HepG2 (cell line): ENCODE data around the gene HDGFL3.

ENCODE experiments used
- DNMT3B ChIP-seq: conservative IDR thresholded peaks from 2 replicates; pipeline ENCODE4 v1.6.1; 2016; ENCODE audit warnings: missing biosample characterization, control low read depth
- HNRNPL ChIP-seq: fragments of 200-400 bp; formaldehyde crosslinking; IDR thresholded peaks from 2 replicates; pipeline ENCODE4 v1.6.1; 2017; ENCODE audit warnings: mild to moderate bottlenecking, low read depth, low read length
- RAD21 ChIP-seq: fragments of 450-650 bp; formaldehyde crosslinking; IDR thresholded peaks from 2 replicates; pipeline ENCODE4 v1.5.0; 2020; ENCODE audit warnings: mild to moderate bottlenecking
- SMARCC2 ChIP-seq: fragments of 450-650 bp; IDR thresholded peaks from 2 replicates; pipeline ENCODE4 v1.6.1; 2017; ENCODE audit warnings: antibody characterized with exemption, mild to moderate bottlenecking
- TAF1 ChIP-seq: sonication (generic); formaldehyde crosslinking; IDR thresholded peaks from 2 replicates; pipeline ENCODE4 v1.4.0; 2020; ENCODE audit warnings: missing genetic modification reagents
- ZBTB42 ChIP-seq: sonication (generic); formaldehyde crosslinking; IDR thresholded peaks from 2 replicates; pipeline ENCODE4 v1.5.0; 2020; ENCODE audit warnings: mild to moderate bottlenecking, missing genetic modification reagents
- ZNF614 ChIP-seq: IDR thresholded peaks from 2 replicates; pipeline ENCODE4 v1.6.1; 2018; ENCODE audit warnings: missing biosample characterization, missing genetic modification reagents, inconsistent platforms, borderline replicate concordance
- TF ChIP-seq, protein P1 (sequence below): sonication (generic); formaldehyde crosslinking; IDR thresholded peaks from 2 replicates; pipeline ENCODE4 v1.5.0; 2020; ENCODE audit warnings: missing genetic modification reagents
- TF ChIP-seq, protein P2 (sequence below): fragments of 450-650 bp; IDR thresholded peaks from 2 replicates; pipeline ENCODE4 v1.6.1; 2016

DNA sequence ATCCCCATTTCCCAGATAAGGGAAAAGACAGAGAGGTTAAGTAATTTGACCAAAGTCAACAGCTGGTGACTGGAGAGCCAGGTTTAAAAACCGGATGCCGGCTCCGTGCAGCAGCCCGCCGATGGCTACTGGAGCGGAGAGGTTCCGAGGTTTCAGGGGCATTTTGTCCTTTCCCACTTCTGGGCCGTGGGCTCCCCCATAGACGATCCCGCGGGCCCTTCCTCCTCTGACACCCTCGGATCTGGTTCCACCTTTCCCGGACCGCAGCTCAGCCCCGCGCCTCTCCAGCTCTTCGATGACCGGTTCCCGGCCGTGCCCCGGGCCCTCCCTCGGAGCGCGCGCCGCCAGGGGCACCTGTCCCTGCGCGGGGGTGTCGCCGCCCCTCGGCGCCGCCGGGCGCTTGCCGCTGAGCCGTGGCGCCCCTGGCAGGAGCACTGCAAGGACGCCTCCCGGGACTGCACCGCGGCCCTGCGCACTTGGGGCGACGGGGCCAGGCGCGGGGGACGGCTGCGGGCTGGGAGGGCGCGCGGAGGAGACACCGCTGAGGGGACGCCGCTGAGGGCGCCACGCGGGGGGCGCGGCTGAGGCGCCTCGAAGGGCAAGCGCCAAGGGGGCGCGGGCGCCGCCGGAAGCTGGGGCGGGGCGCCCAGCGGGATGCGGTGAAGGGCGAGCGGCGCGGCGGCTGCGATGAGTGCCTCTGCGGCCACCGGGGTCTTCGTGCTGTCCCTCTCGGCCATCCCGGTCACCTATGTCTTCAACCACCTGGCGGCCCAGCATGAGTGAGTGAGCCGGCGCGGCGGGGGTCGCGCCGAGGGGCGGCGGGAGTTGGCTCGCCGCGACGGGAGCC lies 100.4 kb downstream of the HDGFL3 start, which contains the start of gene TM6SF1:
- TF ChIP-seq ZNF614 (CRISPR knock-in tag), result no peak
- TF ChIP-seq SMARCC2, result no peak
- no peak for TF ChIP-seq ZBTB42 (CRISPR knock-in tag)
- TF ChIP-seq, protein P1, sequence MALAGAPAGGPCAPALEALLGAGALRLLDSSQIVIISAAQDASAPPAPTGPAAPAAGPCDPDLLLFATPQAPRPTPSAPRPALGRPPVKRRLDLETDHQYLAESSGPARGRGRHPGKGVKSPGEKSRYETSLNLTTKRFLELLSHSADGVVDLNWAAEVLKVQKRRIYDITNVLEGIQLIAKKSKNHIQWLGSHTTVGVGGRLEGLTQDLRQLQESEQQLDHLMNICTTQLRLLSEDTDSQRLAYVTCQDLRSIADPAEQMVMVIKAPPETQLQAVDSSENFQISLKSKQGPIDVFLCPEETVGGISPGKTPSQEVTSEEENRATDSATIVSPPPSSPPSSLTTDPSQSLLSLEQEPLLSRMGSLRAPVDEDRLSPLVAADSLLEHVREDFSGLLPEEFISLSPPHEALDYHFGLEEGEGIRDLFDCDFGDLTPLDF (CRISPR knock-in tag), result no peak
- TF ChIP-seq DNMT3B (CRISPR knock-in tag), result no peak
- no peak for TF ChIP-seq RAD21 (CRISPR knock-in tag)
- no peak for TF ChIP-seq HNRNPL
- TF ChIP-seq TAF1 (CRISPR knock-in tag), result no peak
- TF ChIP-seq, protein P2, sequence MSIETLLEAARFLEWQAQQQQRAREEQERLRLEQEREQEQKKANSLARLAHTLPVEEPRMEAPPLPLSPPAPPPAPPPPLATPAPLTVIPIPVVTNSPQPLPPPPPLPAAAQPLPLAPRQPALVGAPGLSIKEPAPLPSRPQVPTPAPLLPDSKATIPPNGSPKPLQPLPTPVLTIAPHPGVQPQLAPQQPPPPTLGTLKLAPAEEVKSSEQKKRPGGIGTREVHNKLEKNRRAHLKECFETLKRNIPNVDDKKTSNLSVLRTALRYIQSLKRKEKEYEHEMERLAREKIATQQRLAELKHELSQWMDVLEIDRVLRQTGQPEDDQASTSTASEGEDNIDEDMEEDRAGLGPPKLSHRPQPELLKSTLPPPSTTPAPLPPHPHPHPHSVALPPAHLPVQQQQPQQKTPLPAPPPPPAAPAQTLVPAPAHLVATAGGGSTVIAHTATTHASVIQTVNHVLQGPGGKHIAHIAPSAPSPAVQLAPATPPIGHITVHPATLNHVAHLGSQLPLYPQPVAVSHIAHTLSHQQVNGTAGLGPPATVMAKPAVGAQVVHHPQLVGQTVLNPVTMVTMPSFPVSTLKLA, result no peak
